ENCODE data around the gene TMEM100.

DNA sequence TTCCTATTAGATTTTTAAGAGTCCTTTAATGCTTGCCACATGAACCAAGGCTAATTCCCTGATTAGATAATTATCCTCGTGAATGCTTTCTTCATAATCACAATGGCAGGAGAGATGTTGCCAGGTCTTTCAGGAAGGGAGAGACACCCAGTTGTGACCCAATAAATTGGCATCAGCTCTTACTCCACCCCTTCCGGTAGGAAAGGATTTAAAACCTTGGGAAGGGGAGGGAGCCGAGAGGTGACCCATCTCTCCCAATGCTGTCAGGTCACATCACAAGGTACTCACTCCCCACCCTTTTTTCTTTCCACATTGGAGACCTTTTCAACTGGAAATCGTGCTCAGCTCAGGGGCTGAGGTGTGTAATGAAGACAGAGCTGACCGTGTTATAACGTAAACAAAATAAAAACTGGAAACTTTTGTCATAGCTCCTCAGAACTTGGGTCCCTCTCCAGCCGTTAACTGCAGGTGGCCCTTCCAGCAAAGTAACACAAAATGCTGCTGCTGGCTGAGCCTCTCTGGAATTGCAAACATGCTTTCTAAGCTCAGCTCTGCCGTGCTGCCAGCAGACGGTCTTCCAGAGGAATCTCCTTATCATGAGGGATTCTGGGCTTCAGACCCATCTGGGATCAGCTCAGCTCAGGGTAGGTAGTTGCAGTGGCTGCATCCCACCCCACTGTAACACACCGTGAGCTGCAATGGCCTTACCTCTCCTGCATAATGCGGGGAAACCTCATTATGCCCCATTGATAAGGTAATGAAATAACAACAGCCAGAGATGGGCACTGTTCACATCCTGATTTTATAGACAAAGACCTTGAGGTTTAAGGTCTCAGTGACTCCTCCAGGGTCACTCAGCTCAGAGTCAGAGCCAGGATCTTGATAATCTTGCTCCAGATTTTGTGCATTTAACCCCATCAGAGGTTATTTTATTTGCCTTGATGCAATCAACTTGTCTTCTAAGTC lies 15.6 kb downstream of the TMEM100 start:
- TF ChIP-seq CTCF (IDR thresholded peaks at IDR 0.05; ENCODE audit: low read length) = no peak
- TF ChIP-seq EZH2phosphoT487 (IDR thresholded peaks at IDR 0.05; ENCODE audit: low read length) = no peak
- no peak for TF ChIP-seq EZH2 (optimal IDR thresholded peaks at IDR 0.05; ENCODE audit: low read depth, low read length)

Data from MM.1S (cell line).